Measurements from ENCODE around the gene SNAP25.

Gene SNAP25

DNA sequence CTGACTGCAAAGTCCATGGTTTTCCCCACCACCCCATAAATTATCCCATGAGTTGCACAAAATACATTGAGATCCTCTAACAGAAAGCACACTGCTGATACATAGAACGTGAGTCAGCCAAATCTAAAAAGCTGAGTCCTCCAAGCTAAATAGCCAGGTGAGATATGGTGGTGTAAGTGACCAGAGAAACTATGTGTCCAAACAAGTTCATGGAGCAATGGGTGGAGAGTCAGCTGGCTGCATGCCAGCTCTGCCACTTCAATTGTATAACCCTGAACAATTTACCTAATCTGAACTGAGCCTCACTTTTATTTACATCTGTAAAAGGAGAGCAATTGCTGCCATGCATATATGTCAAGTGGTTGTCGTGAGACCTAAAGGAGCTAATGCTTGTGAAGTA is 9.7 kb downstream of the SNAP25 start:
- Histone ChIP-seq H3K9me2 (replicated peaks; ENCODE audit: control insufficient read depth, low read length) (no peaks in the 10 kb centered on the region), H3K9me3 (ENCODE audit: control insufficient read depth, insufficient read depth, low read length) (no peaks in the 10 kb centered on the region), H3K27ac (ENCODE audit: low read depth, low read length) (no peak overlapping the region), H3K36me3 (ENCODE audit: control insufficient read depth, low read length) (no peaks in the 10 kb centered on the region), H4K20me1 (ENCODE audit: control insufficient read depth, insufficient read depth, low read depth, low read length) (no peaks in the 10 kb centered on the region), H3K79me2 (ENCODE audit: control insufficient read depth, low read length) (no peaks in the 10 kb centered on the region), H3K4me3 (ENCODE audit: low read length) (no peak overlapping the region), H3K27me3 (ENCODE audit: control insufficient read depth, low read length) (no peaks in the 10 kb centered on the region), H3F3A (ENCODE audit: control insufficient read depth, insufficient read depth) (no peaks in the 10 kb centered on the region), H3K4me1 (ENCODE audit: control insufficient read depth, low read length) (no peaks in the 10 kb centered on the region), H3K4me2 (ENCODE audit: low read length) (no peak overlapping the region)
- no peak for TF ChIP-seq EZH2phosphoT487 (IDR thresholded peaks at IDR 0.05; ENCODE audit: borderline replicate concordance, low read length)
- TF ChIP-seq, protein P1, sequence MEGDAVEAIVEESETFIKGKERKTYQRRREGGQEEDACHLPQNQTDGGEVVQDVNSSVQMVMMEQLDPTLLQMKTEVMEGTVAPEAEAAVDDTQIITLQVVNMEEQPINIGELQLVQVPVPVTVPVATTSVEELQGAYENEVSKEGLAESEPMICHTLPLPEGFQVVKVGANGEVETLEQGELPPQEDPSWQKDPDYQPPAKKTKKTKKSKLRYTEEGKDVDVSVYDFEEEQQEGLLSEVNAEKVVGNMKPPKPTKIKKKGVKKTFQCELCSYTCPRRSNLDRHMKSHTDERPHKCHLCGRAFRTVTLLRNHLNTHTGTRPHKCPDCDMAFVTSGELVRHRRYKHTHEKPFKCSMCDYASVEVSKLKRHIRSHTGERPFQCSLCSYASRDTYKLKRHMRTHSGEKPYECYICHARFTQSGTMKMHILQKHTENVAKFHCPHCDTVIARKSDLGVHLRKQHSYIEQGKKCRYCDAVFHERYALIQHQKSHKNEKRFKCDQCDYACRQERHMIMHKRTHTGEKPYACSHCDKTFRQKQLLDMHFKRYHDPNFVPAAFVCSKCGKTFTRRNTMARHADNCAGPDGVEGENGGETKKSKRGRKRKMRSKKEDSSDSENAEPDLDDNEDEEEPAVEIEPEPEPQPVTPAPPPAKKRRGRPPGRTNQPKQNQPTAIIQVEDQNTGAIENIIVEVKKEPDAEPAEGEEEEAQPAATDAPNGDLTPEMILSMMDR (IDR thresholded peaks at IDR 0.05; ENCODE audit: low read depth, low read length, poor library complexity, severe bottlenecking) = no peak

DNA sequence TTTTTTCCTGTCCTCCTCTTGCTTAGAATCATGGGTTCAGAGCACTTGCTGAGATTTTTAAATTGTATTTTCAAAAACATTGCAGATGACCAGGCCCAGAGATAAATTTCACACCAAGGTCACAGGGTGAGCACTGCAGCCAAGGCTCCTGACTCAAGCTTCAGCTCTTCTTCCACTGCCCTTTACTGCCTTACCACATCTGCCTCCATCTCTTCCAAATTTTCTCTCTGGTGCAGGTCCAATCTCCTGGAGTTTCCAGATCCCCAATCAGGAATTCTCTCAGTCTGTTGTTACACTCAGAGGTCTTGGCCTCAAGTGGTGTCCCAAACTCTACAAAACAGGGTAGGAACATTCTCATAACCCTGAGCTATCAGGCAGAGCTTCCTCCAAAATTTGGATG is 12.7 kb downstream of the SNAP25 start:
- TF ChIP-seq, protein P1 (IDR thresholded peaks at IDR 0.05; ENCODE audit: low read depth, low read length, poor library complexity, severe bottlenecking) = no peak
- no peak for TF ChIP-seq EZH2phosphoT487 (IDR thresholded peaks at IDR 0.05; ENCODE audit: borderline replicate concordance, low read length)
- H3K79me2 ChIP-seq (ENCODE audit: control insufficient read depth, low read length) = no peaks in the 10 kb centered on the region

DNA sequence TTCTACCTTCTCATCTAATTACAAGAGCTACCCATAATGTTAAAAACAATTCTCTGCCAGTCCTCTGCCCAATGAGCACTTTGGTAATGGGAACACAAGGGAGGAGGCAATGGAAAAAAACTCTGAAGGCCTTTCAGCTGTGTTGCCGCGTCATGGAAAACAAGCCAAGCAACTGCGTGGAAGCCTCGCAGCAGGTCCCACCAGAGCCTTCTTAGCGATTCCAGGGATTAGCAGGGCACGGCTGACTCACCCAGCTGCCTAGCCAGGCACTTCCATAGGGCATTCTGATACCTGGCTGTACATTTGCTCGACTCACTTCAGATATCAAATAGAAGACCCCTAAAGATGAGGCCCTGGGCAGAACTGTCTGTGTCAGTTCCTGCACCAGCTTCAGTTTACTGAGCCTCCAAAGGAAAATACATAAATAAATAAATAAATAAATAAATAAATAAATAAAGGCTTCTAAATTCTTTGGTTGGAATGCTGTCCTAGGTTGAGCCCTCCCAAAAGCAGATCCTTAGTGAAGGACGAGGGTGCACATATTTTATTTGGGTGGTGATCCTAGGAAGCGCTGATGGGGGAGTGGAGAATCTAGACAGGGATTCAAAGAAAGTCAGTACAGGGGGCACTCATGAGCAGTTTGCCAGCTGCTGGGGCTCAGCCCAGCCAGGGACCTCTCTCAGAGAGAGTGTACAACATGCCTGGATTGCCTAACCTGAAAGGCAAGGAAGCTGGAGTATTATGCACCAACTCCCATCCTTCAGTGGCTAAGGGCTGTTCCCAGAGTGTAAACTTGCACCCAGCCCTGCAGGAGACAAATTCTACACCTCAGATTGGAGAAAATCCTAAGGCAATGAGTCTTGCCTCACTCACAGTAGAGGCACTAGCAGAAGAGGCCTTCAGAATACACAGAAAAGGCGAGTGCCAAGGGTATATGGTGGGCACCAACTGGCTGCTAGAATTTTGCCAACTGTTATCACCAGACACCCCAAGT is 18.2 kb downstream of the SNAP25 start:
- no peaks in the 10 kb centered on the region for H3K9me2 ChIP-seq (replicated peaks; ENCODE audit: control insufficient read depth, low read length)
- H3K79me2 ChIP-seq (ENCODE audit: control insufficient read depth, low read length) = no peaks in the 10 kb centered on the region
- no peaks in the 10 kb centered on the region for H3F3A ChIP-seq (ENCODE audit: control insufficient read depth, insufficient read depth)
- H3K4me3 ChIP-seq (ENCODE audit: low read length) = no peak overlapping the region
- H3K4me1 ChIP-seq (ENCODE audit: control insufficient read depth, low read length) = no peaks in the 10 kb centered on the region
- no peaks in the 10 kb centered on the region for H3K27me3 ChIP-seq (ENCODE audit: control insufficient read depth, low read length)
- TF ChIP-seq, protein P1 (IDR thresholded peaks at IDR 0.05; ENCODE audit: low read depth, low read length, poor library complexity, severe bottlenecking) = no peak
- no peak for TF ChIP-seq EZH2phosphoT487 (IDR thresholded peaks at IDR 0.05; ENCODE audit: borderline replicate concordance, low read length)
- no peak overlapping the region for H3K4me2 ChIP-seq (ENCODE audit: low read length)
- no peaks in the 10 kb centered on the region for H4K20me1 ChIP-seq (ENCODE audit: control insufficient read depth, insufficient read depth, low read depth, low read length)
- H3K9me3 ChIP-seq (ENCODE audit: control insufficient read depth, insufficient read depth, low read length) = no peaks in the 10 kb centered on the region
- no peaks in the 10 kb centered on the region for H3K36me3 ChIP-seq (ENCODE audit: control insufficient read depth, low read length)
- H3K27ac ChIP-seq (ENCODE audit: low read depth, low read length) = no peak overlapping the region

More for the DNA sequence above, 12.7 kb downstream of the SNAP25 start:
- Histone ChIP-seq H3K27ac (ENCODE audit: low read depth, low read length) (no peak overlapping the region), H3K4me2 (ENCODE audit: low read length) (no peak overlapping the region), H3K4me1 (ENCODE audit: control insufficient read depth, low read length) (no peaks in the 10 kb centered on the region), H3K27me3 (ENCODE audit: control insufficient read depth, low read length) (no peaks in the 10 kb centered on the region), H3K4me3 (ENCODE audit: low read length) (no peak overlapping the region), H3F3A (ENCODE audit: control insufficient read depth, insufficient read depth) (no peaks in the 10 kb centered on the region), H3K9me3 (ENCODE audit: control insufficient read depth, insufficient read depth, low read length) (no peaks in the 10 kb centered on the region), H4K20me1 (ENCODE audit: control insufficient read depth, insufficient read depth, low read depth, low read length) (no peaks in the 10 kb centered on the region), H3K36me3 (ENCODE audit: control insufficient read depth, low read length) (no peaks in the 10 kb centered on the region), H3K9me2 (replicated peaks; ENCODE audit: control insufficient read depth, low read length) (no peaks in the 10 kb centered on the region)
